ENCODE data around the gene ZNF341.

DNA sequence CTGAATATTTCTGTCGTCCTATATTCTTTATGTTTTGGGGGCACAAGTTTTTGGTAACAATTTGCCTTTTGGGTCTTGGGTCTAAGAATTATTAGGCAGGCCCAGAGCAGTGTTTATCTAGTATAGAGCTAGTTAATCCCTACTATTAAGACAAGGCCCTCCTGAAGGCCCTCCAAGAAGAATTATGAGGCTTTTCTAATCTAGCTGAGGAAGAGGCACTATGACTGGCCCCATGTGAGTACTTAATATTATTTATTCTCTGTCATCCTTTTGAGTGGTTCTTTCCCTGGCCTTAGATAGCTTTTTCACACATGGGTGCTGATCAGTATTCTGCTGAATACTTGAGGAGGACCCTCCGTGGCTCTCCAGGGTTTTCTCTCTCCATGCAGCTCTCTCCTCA is 104.5 kb downstream of the ZNF341 start:
- TF ChIP-seq POLR2A (IDR thresholded peaks at IDR 0.05), result no peak
- TF ChIP-seq, protein P1, sequence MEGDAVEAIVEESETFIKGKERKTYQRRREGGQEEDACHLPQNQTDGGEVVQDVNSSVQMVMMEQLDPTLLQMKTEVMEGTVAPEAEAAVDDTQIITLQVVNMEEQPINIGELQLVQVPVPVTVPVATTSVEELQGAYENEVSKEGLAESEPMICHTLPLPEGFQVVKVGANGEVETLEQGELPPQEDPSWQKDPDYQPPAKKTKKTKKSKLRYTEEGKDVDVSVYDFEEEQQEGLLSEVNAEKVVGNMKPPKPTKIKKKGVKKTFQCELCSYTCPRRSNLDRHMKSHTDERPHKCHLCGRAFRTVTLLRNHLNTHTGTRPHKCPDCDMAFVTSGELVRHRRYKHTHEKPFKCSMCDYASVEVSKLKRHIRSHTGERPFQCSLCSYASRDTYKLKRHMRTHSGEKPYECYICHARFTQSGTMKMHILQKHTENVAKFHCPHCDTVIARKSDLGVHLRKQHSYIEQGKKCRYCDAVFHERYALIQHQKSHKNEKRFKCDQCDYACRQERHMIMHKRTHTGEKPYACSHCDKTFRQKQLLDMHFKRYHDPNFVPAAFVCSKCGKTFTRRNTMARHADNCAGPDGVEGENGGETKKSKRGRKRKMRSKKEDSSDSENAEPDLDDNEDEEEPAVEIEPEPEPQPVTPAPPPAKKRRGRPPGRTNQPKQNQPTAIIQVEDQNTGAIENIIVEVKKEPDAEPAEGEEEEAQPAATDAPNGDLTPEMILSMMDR (IDR thresholded peaks at IDR 0.05), result no peak
- TF ChIP-seq EP300 (IDR thresholded peaks at IDR 0.05), result no peak
- no peak for TF ChIP-seq POLR2AphosphoS5 (IDR thresholded peaks at IDR 0.05)
